ENCODE results near the gene RPL31.
"Not testable (repeated sequence)": the region's sequence is repeated elsewhere in the genome, so short reads cannot be mapped to it uniquely, and the experiment has no call there.

RPL31 gene

GRCh38 chr2:101041413-101041812 is 39.3 kb downstream of the RPL31 start:
- no peak for DNase-seq
- H3K4me1 ChIP-seq = no peaks in the 10 kb centered on the region
- intact Hi-C loops (cut with DNase I; ENCODE audit: low total_unique reads) = no loop called here
- no peak overlapping the region for H3K27ac ChIP-seq
- TF ChIP-seq CTCF (IDR thresholded peaks at IDR 0.05) = no peak
- H3K27me3 ChIP-seq = no peaks in the 10 kb centered on the region
- H3K4me3 ChIP-seq = no peak overlapping the region
- H3K36me3 ChIP-seq = peaks cover 14 to 41% (median 40%) of the 10 kb centered on the region in 3 donors
- H3K9me3 ChIP-seq = no peaks in the 10 kb centered on the region

DNA sequence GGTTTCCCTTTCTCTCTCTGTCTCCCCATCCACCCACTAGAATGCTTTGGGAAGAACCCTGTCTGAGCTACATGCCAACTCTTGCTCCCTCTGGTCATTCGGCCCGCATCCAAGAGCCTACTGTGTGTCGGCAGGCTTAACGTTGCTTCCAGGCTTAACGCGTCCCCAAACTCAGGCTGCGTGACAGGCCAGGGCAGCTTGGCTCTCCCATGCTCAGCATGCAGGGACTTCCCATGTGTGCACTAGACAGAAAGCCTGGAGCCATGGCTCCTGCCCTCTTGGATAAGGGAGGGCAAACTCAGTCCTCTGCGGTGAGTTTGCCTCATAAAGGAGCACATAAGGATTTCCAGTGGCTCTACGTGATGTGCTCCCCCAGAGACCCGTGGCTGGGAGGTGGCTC is 43.2 kb downstream of the RPL31 start:
- peaks cover 0 to 10% (median 4%) of the 10 kb centered on the region in 4 donors for H3K4me1 ChIP-seq
- DNase-seq = no peak
- intact Hi-C loops (cut with DNase I; ENCODE audit: low total_unique reads) = no loop called here
- no peak for TF ChIP-seq CTCF (IDR thresholded peaks at IDR 0.05)
- no peak overlapping the region for H3K27ac ChIP-seq
- no peaks in the 10 kb centered on the region for H3K27me3 ChIP-seq
- H3K9me3 ChIP-seq = no peaks in the 10 kb centered on the region
- no peak overlapping the region for H3K4me3 ChIP-seq
- H3K36me3 ChIP-seq = peaks cover 17 to 29% (median 23%) of the 10 kb centered on the region in 3 donors

- DNase-seq = no peak
- intact Hi-C loops (cut with DNase I; ENCODE audit: low total_unique reads) = no loop called here
- Histone ChIP-seq H3K27ac (no peak overlapping the region), H3K27me3 (no peaks in the 10 kb centered on the region), H3K4me1 (peaks cover 0 to 10% (median 4%) of the 10 kb centered on the region in 4 donors), H3K4me3 (no peak overlapping the region), H3K9me3 (no peaks in the 10 kb centered on the region), H3K36me3 (peaks cover 23 to 34% (median 27%) of the 10 kb centered on the region in 3 donors)
- no peak for TF ChIP-seq CTCF (IDR thresholded peaks at IDR 0.05)
These were observed 45.1 kb downstream of the RPL31 start for GRCh38 chr2:101047075-101047766.

DNA sequence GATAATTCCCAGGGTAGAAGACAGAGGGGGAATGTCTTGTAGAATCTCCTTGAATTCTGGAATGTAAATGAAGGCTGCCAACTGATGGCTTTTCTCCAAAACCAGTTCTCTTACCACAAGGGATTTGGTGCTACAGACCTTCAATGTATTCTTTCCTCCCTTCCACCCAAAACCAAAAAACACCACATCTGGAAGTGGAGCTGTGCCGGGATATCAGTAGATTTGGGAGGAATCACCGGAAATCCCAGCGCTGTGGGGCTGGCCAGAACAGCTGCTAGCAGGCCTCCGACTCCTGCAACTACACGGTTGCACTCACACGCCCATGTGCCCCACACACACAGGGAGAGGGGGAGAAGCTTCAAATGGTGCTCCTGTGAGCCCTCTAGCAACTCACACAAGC is 45.7 kb downstream of the RPL31 start:
- H3K36me3 ChIP-seq = peaks cover 24 to 34% (median 30%) of the 10 kb centered on the region in 3 donors
- TF ChIP-seq CTCF (IDR thresholded peaks at IDR 0.05) = no peak
- DNase-seq = no peak
- H3K27ac ChIP-seq = no peak overlapping the region
- peaks cover 0 to 10% (median 4%) of the 10 kb centered on the region in 4 donors for H3K4me1 ChIP-seq
- H3K4me3 ChIP-seq = no peak overlapping the region
- no peaks in the 10 kb centered on the region for H3K27me3 ChIP-seq
- intact Hi-C loops (cut with DNase I; ENCODE audit: low total_unique reads) = no loop called here
- no peaks in the 10 kb centered on the region for H3K9me3 ChIP-seq

- no peak for TF ChIP-seq CTCF (IDR thresholded peaks at IDR 0.05)
- Histone ChIP-seq H3K4me1 (peaks cover 0 to 10% (median 4%) of the 10 kb centered on the region in 4 donors), H3K27me3 (no peaks in the 10 kb centered on the region), H3K9me3 (no peaks in the 10 kb centered on the region), H3K27ac (no peak overlapping the region), H3K4me3 (no peak overlapping the region), H3K36me3 (peaks cover 34 to 39% (median 38%) of the 10 kb centered on the region in 3 donors)
- intact Hi-C loops (cut with DNase I; ENCODE audit: low total_unique reads) = no loop called here
- DNase-seq = no peak
These were observed 46.7 kb downstream of the RPL31 start for GRCh38 chr2:101048756-101049155.

DNA sequence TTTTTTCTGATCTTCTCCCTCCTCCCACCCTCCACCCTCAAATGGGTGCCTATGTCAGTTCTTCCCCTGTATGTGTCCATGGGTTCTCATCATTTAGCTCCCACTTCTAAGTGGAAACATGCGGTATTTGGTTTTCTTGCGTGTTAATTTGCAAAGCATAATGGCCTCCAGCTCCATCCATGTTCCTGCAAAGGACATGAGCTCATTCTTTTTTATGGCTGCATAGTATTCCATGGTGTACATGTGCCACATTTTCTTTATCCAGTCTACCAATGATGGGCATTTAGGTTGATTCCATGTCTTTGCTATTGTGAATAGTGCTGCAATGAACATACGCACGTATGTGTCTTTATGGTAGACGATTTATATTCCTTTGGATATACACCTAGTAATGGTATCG is 48.8 kb downstream of the RPL31 start:
- H3K9me3 ChIP-seq; H3K4me3 ChIP-seq; H3K4me1 ChIP-seq; intact Hi-C loops (cut with DNase I; ENCODE audit: low total_unique reads); DNase-seq; H3K27me3 ChIP-seq; H3K27ac ChIP-seq: not testable (repeated sequence)
- peaks cover 39 to 44% (median 40%) of the 10 kb centered on the region in 3 donors for H3K36me3 ChIP-seq
